NCI-H2029 treated with DMSO at 0.1 percent for 48 hours (cell line): Measurements from ENCODE around the gene QRFP.

Experiments
- DNase-seq: peaks from one replicate; lab custom pipeline; 2025; lab: John Stamatoyannopoulos, UW

QRFP gene

DNA sequence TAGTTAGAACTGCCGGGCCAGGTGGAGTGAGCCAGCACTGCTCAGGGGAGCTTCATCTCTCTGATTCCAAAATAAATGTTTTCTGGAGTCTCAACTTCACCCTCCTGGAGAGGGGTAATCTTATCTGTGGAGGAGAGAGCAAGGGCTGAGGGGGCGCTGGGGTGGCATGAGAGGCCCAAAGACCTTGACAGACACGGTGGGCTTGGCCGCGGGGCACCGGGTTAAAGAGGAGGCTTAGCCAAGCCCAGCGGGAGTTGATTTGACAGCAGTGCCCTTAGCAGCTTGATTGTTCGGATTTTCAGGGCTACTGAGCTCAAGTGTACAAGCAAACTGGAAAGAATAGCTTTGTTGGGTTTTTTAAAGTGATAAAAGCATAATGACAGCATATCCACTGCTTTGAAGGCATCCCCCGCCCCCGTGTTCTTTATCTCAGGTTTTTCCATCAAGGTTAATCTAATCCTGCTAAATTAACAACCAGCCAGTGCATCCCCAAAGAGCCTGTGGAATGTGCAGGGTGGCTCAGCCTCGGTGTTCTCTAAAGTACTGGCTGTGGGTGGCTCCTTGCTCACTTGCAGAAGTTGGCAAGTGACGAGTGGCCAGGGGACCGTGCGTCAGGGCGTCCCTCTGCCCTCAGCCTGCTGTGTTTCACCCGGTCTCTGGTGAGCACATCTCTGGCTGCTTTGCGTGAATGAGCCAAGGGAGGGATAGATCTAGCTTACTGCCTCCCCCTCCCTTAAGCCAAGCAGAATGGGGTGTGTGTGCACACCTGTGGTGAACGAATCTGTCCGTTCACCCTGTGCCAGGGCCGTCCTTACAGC is 5.5 kb downstream of the QRFP start:
- DNase-seq, result no peak

- no peak for DNase-seq
These were observed 6.5 kb downstream of the QRFP start for GRCh38 chr9:130890124-130890523.

DNA sequence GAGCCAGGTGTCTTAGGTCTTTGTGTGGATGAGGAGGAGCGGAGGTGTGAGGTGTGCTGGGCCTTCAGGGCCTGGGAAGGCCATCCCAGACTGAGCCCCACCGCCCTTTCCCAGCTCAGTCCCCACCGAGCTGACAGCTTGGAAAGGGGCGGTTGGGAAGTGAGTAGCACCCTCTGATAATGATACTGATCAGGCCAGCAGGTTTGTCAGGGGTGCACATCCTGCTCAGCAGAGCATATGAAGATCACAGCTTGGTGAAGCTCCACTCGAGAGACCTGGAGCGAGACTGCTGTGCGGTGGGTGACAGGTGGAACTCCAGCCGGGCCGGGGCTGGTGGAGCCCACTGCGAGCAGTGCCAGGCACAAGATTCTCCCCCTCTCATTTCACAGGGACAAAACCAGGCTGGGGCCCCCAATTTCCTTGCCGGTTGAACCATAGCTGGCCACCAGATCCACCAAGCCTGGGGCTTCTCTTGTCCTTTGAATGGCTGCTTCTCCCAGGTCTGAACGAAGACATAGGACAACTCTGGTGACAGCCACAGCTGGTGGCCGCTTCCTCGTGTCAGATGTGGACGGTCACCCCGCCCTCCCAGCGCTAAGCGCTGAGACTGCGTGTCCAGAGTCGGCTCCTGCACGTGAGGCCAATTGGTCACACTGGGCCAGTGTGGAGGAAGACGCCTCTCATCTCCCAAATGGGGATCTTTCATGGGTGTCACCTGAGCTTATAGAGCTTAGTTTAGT is 8.3 kb downstream of the QRFP start:
- no peak for DNase-seq

GRCh38 chr9:130887494-130888144 is 9.0 kb downstream of the QRFP start:
- DNase-seq, result no peak

GRCh38 chr9:130886981-130887380 is 9.6 kb downstream of the QRFP start:
- no peak for DNase-seq

- no peak for DNase-seq
These were observed 10.9 kb downstream of the QRFP start for GRCh38 chr9:130885484-130886375.

DNA sequence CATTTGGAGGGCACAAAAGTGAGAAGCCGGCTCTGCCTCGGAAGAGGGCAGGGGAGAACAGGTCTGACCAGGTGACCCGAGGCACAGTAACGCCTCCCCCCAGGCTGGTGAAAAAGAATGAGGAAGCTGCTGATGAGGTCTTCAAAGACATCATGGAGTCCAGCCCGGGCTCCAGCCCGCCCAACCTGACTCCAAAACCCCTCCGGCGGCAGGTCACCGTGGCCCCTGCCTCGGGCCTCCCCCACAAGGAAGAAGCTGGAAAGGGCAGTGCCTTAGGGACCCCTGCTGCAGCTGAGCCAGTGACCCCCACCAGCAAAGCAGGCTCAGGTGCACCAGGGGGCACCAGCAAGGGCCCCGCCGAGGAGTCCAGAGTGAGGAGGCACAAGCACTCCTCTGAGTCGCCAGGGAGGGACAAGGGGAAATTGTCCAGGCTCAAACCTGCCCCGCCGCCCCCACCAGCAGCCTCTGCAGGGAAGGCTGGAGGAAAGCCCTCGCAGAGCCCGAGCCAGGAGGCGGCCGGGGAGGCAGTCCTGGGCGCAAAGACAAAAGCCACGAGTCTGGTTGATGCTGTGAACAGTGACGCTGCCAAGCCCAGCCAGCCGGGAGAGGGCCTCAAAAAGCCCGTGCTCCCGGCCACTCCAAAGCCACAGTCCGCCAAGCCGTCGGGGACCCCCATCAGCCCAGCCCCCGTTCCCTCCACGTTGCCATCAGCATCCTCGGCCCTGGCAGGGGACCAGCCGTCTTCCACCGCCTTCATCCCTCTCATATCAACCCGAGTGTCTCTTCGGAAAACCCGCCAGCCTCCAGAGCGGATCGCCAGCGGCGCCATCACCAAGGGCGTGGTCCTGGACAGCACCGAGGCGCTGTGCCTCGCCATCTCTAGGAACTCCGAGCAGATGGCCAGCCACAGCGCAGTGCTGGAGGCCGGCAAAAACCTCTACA is 11.8 kb downstream of the QRFP start:
- DNase-seq, result no peak

DNA sequence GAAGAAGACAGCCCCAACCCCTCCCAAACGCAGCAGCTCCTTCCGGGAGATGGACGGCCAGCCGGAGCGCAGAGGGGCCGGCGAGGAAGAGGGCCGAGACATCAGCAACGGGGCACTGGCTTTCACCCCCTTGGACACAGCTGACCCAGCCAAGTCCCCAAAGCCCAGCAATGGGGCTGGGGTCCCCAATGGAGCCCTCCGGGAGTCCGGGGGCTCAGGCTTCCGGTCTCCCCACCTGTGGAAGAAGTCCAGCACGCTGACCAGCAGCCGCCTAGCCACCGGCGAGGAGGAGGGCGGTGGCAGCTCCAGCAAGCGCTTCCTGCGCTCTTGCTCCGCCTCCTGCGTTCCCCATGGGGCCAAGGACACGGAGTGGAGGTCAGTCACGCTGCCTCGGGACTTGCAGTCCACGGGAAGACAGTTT is 12.5 kb downstream of the QRFP start:
- no peak for DNase-seq

GRCh38 chr9:130883479-130883878 is 13.1 kb downstream of the QRFP start:
- no peak for DNase-seq

DNA sequence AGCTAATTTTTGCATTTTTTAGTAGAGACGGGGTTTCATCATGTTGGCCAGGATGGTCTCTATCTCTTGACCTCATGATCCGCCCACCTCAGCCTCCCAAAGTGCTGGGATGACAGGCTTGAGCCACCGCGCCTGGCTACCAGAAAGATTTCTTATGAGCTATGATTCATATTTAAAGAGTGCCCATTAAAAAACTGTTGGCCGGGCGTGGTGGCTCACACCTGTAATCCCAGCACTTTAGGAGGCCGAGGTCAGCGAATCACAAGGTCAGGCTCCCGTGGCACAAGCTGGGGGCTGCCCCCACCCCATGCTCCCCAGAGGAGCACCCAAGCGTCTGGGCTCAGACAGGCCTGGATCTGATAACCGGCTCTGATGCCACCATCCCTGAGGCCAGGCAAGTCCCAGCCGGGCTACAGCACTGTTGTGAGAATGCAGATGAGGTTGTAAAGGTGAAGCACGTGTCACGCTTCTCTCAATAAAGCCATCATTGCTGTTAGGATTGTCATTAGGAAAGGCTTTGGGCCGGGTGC is 13.9 kb downstream of the QRFP start:
- no peak for DNase-seq

GRCh38 chr9:130881516-130881915 is 15.1 kb downstream of the QRFP start:
- DNase-seq, result no peak

DNA sequence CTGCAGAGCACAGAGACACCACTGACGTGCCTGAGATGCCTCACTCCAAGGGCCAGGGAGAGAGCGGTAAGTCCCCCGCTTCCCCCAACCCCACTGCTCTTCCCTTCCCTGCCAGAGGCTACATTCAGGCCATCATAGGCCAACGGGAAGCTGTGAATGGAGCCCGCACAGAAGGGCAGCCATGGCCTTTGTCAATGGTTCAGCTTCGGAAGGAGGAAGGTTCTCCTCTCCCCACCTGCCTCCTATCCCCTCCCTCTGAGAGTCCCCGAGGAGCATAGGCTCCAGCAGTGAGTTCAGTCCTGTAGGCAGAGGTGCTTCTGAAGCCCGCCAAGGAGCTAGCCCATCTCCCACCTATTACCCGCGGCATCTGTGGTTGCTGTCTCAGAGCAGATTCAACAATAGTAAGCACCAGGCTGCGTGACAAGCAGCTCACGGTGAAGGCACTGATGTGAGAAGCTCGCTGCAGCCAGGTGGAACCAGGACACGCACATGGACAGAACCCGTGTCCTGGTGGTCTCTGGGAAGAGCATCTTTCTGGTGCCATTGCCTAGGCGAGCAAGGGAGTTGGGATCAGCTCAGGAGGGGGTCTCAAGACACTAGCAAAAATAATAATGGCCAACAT is 15.9 kb downstream of the QRFP start:
- DNase-seq, result no peak

GRCh38 chr9:130879863-130880411 is 16.7 kb downstream of the QRFP start:
- DNase-seq, result no peak

DNA sequence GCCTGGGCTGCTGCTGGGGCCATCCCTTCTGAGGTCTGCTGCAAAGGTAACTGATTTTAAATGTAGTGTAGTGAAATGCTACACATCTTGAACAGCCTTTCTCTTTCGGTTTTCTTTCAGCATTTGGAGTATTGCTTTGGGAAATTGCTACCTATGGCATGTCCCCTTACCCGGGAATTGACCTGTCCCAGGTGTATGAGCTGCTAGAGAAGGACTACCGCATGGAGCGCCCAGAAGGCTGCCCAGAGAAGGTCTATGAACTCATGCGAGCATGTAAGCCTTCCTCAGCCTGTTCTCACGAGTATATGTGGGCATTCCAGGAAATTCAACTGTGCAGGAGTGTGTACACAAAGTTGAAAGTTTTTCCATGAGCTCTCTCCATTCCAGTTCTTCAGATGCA is 18.3 kb downstream of the QRFP start:
- DNase-seq, result no peak

DNA sequence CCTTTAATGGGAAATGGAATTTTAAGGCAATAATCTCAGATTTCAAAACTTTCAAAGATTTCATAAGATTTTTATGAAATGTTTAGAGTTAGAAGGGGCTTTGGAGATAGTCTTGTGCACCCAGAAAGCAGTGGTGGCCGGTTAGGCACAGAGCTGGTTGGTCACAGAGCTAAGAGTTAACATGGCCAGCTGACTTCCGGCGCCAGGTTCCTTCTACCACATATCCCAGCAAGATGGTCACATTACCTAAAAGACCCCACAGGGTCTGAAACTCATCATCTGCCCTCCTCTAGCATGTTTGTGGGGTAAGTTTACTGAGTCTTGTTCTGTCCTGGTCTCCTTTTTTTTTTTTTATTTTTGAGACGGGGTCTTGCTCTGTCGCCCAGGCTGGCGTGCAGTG is 19.3 kb downstream of the QRFP start:
- DNase-seq, result no peak

DNA sequence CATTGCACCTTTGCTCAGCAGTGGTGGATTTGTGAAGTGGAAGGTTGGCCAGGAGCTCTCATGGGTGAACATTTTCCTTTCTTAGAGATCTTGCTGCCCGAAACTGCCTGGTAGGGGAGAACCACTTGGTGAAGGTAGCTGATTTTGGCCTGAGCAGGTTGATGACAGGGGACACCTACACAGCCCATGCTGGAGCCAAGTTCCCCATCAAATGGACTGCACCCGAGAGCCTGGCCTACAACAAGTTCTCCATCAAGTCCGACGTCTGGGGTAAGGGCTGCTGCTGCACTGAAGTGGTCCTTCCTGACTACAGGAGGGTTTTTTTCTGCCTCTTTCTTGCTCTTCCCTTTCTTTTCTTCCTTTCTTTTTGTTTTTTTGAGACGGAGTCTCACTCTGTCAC is 21.8 kb downstream of the QRFP start:
- no peak for DNase-seq

DNA sequence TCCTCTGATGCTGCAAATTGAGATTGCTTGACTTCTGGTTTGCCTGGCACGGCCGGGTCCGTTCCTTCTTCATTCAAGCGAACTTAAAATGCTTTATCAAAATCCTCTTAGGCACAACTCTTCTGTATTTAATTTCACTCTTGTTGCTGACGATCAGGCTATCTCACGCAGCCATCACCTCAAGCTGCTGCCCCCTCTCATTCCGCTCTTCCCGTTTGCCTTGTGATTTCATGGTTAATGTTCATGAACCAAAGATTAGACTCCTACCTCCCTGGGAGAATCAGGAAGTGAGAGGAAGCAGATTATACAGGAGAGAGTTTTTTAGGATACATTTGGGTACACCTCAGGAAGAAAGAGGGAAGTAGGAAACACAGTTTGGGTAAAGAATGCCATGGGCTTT is 22.6 kb downstream of the QRFP start:
- DNase-seq, result no peak

GRCh38 chr9:130872912-130873503 is 23.6 kb downstream of the QRFP start:
- peak; percentile 2 for DNase-seq

GRCh38 chr9:130872508-130872907 is 24.1 kb downstream of the QRFP start:
- DNase-seq, result no peak
